GM21723 (cell line): ENCODE data around the gene METTL21A.
"Not testable (repeated sequence)": the region's sequence is repeated elsewhere in the genome, so short reads cannot be mapped to it uniquely, and the experiment has no call there.

ENCODE experiments used
- ATAC-seq: cut with Tn5 transposase; IDR thresholded peaks from one replicate; pipeline ENCODE4 v1.9.1; 2021; ENCODE audit warnings: mild to moderate bottlenecking, moderate library complexity; ENCODE audit not compliant: unreplicated experiment

Gene METTL21A

DNA sequence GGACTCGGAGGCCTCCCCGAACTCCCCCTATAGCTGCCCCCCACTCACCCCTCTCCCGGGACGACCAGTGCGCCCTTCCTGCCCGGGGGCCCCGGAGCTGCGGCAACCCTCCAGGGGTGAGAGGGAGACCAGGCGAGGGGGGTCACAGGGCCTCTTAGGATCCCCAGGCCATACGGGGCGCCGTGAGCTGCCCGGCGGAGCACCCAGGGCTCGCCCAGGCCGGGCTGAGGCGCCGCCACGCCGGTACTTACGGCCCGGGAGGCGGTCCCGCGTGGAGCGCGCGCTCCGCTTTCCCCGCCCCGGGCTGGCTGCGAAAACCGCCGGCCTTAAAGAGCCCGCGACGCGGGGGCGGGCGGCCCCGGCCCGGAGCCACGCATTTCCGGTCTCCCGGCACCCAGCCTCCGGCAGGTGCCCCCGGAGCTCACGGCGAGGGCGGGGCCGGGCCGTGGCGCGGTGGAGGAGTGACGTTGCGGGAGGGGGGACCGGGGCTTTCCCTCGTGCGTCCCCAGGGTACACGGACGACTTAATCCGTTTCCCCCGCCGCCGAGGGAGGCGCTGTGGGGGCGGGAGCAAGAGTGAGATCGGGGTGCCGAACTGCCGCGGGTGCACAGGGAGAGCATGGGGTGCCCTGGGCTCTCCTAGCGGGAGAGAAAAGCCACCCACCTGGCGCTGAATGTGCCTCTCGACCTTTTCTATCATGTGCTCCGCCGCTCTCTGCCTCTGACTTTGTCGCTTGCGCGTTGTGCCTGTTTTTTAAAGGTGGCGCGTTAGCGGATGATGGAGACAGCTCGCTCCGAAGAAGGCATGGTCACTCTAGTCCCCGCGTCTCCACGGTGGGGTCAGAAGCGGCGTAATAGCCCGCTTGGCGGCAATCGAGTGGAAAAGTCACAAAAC is at the start of gene METTL21A:
Gene METTL21A, minus strand, starts transcription at position 381 of the 894 bp plus-strand sequence. CDS start 1,019 bp downstream, outside the sequence.
- peak; percentile 60 for ATAC-seq

DNA sequence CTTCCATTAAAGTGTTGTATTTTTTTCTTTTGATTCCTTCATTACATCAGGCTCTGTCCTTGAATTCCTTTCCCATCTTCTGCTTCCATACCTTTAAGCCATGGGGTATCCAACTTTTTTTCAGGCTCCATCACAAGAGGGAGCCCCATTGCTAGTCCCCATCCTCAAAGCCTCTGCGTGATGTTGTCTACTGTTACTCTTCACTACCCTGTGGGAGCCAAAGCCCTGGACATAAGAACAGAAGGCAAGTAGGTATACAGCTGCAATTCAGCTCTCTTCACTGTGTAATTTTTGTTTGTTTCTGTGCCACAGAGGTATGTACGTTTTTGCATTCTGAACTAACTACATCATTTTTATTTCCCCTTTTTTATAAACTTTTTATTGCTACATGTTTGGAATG is 49.6 kb upstream of the METTL21A start:
- ATAC-seq = no peak

- no peak for ATAC-seq
Observed at GRCh38 chr2:207674266-207674774, 49.1 kb upstream of the METTL21A start.

DNA sequence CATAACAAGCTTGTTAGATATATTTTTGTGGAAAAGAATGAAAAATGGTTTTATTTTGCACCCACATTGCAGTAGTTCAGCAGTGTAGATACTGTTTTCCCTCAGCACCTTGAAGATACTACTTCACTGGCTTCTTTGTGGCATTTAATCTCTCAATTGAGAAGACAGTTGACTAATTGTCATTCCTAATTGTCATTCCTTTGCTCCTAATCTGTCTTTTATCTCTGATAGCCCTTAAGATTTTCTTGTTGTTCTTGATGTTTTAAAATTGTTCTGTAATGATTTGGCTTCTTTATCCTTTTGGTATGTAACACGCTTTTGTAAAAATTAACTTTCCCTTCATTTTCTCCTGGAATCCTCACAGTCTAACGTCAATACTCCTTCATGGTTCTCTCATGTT is 48.2 kb upstream of the METTL21A start:
- ATAC-seq = no peak

DNA sequence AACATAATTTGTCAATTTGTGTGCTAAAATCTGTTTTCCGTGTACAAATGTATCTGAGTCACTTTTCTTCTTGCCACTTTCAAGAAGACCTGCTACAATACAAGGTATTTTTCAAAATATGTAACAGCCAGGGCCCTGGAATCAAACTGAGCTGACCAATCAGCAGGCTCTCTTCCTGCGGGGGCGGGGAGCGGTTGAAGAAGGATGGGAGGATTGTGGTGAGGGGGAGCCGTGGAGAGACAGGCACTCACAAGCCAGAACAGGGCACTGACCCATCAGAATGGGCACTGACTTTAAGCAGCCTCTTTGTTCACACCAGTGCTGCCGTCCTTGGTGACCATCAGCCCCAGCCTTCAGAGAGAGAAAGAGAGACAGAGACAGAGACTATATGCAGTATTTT is 45.7 kb upstream of the METTL21A start:
- no peak for ATAC-seq

DNA sequence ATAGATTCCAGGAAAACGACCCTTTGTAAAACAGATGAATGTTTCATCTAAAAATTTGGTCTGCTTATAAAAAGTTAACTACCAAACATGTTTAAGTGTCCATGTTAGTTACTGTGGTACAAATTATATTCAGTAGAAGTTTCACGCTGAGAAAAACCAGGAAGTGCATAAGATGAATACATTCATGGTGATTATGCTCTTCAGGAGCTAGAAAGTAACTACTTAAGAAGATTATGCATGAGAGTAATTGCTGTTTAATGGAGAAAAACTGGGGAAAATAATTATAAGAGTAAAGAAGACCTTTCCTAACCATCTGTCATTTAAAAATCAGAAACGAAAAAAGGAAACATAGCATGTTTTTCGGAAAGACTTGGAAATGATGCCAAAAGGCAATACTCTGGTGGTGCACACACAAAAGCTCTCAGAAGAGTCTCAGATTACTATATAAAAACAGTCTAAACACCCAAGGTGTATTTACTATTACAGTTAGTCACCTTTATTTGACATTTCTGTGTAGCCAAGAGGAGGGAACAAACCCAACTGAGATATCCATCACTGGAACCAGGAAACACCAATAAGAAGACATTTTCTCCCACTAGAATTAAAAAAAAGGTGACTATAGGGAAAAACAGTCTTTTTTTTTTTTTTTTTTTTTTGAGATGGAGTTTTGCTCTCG is 38.8 kb upstream of the METTL21A start:
- no peak for ATAC-seq

DNA sequence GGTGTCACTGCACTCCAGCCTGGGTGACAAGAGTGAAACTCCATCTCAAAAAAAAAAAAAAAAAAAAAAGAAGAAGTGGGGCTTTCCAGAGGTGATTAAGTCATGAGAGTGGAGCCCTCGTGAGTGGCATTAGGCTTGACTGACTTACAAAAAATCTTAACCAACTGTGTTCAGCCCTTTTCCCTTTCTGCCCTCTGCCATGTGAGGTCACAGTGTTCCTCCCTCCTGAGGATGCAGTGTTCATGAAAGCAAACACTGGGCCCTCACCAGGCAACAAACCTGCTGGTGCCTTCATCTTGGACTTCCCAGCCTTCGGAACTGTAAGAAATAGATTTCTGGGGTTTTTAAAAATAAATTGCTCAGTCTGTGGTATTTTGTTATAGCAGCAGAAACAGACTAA is 37.0 kb upstream of the METTL21A start:
- peak; percentile 85 for ATAC-seq

GRCh38 chr2:207660994-207661393 is 35.8 kb upstream of the METTL21A start:
- no peak for ATAC-seq

- no peak for ATAC-seq
Observed at GRCh38 chr2:207658156-207658555, 33.0 kb upstream of the METTL21A start.

GRCh38 chr2:207655000-207655399 is 29.8 kb upstream of the METTL21A start:
- ATAC-seq = no peak

DNA sequence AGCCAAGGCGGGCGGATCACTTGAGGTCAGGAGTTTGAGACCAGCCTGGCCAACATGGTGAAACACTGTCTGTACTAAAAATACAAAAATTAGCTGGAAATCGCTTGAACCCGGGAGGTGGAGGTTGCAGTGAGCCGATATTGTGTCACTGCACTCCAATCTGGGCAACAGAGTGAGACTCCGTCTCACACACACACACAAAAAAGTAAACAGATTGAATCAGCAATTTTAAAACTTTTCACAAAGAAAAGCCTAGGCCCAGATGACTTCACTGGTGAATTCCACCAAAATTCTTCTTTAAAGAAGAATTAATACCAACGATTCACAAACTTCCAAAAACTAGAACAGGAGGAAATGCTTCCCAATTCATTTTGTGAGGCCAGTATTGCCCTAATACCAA is 21.4 kb upstream of the METTL21A start:
- ATAC-seq = not testable (repeated sequence)

DNA sequence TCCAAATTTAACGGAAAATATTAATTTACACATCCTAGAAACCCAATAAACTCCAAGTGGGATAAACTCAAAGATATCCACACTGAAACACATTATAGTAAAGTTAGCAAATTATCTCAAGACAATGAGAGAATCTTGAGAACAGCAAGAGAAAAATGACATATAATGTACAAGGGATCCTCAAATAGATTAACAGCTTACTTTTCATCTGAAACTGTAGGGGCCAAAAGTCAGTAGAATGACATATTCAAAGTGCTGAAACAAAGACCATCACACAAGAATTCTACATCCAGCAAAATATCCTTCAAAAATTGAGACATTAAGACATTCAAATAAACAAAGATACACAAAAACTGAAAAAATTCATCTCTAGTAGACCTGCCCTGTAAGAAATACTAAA is 18.7 kb upstream of the METTL21A start:
- no peak for ATAC-seq

GRCh38 chr2:207640661-207641060 is 15.5 kb upstream of the METTL21A start:
- no peak for ATAC-seq

GRCh38 chr2:207640160-207640559 is 15.0 kb upstream of the METTL21A start:
- ATAC-seq = no peak

GRCh38 chr2:207639288-207639687 is 14.1 kb upstream of the METTL21A start:
- not testable (repeated sequence) for ATAC-seq

DNA sequence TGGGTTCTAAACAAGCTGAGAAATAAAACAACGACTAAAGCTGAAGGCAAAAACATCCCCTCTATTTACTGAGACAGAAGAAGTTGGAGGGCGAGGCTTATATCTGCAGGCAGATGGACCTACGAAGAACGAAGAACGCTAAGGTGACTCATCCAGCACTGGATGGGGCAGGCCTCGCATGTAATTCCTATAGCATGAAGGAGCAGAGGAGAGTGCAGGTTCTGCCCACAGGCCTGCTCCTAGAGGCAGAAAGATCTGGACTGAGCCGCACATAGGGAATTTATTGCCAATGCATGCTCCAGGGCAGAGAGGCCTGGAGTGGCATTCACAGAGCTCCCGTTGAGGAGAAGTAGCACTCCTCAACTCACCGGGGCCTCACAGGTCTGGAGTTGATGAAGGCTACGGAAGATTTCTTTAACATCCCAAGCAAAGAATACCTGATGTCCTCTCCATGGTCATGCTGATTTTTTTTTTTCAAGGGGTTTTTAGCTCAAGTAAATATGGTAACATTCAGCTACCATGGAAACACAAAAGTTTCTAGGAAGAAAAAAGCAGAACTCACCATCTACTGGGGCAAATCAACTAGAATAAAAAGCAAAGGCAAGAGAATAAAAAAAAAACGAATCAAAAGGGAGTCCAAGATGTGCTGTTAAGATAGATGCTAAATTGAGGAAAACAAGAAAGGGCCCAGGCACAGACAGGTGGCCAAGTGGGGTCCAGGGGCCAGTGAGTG is 10.4 kb upstream of the METTL21A start:
- no peak for ATAC-seq

- ATAC-seq = no peak
Observed at GRCh38 chr2:207633686-207634085, 8.5 kb upstream of the METTL21A start.

GRCh38 chr2:207632575-207633493 is 7.6 kb upstream of the METTL21A start:
- ATAC-seq = peak; percentile 43

DNA sequence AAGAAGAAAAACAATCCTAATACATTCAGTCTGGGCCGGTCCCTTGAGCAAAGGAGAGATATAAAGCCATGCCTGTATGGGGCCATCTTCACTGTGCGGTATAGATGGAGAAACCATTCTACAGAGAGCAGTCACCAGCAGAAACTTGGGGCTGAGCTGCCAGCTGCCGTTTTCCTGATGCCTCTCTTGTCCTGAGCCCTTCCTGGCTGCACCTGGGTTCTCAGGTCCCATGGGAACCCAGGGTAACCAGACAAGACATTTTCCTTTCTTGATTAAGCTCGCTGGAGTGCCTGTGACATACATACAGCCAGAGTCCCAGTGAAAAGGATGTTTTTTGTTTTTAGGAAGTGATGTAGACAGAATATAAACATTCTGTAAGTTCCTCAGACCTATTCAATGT is 5.3 kb upstream of the METTL21A start:
- no peak for ATAC-seq

DNA sequence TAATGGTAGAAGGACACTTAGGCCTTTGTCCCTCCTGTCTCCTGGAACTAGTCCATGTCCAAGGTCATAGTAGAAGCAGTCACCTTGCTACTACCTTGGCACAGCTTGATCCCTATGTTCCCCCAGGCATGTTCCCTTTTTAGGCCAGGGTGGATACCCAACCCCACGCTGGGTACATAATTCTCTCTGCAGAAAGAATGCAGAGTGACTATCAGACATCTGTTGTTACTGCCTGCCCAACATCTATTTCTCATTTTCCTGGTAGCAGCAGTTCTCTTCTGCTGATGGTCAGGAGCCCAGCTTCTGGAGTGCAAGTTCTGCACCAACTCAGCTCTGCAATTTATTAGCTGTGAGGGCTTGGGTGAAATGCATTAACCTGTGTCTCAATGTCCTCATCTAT is 4.4 kb upstream of the METTL21A start:
- no peak for ATAC-seq
